Adrenal gland (tissue), 12 donors: ENCODE results near the gene ITIH1. TPM values are rescaled to one million over a fixed set of nuclear protein-coding genes. Genes with fewer than 3 reads are reported as not detected.

Experiments used
- DNase-seq, 7 donors: peaks; one replicate each; pipeline ENCODE4 v3.0.0-alpha.2; 2019 to 2020
- H3K27ac ChIP-seq, 5 donors: fragments of 200-600 bp; sonication (generic) in 4 of 5; 1 replicate in 3 of 5; 2 replicates in 2 of 5; pipeline versions ENCODE4 v1.5.1 to v1.8.0; 2016 to 2020; ENCODE audit warnings: mild to moderate bottlenecking in 1 of 5
- H3K27me3 ChIP-seq: fragments of 200-600 bp; 2 replicates; pipeline ENCODE4 v1.8.0; 2021
- H3K36me3 ChIP-seq, 2 donors: fragments of 200-600 bp; replicated peaks in 1 of 2; 1 replicate in 1 of 2; 2 replicates in 1 of 2; pipeline versions ENCODE4 v1.5.1 to v1.8.0; 2018 to 2022
- H3K4me1 ChIP-seq, 2 donors: fragments of 200-600 bp; replicated peaks in 1 of 2; 1 replicate in 1 of 2; 2 replicates in 1 of 2; pipeline versions ENCODE4 v1.5.1 to v1.8.0; 2018 to 2021
- H3K4me3 ChIP-seq, 4 donors: fragments of 200-600 bp; sonication (generic) in 3 of 4; one replicate each; pipeline ENCODE4 v1.5.1; 2016 to 2018
- H3K9me3 ChIP-seq, 3 donors: fragments of 200-600 bp; sonication (generic) in 1 of 3; replicated peaks in 1 of 3; 1 replicate in 2 of 3; 2 replicates in 1 of 3; pipeline versions ENCODE4 v1.5.1 to v1.8.0; 2016 to 2021
- POLR2A ChIP-seq, 2 donors: fragments of 450-650 bp; IDR thresholded peaks; one replicate each; pipeline ENCODE4 v1.6.1; 2017; ENCODE audit warnings: antibody characterized with exemption in 2 of 2, mild to moderate bottlenecking in 2 of 2, moderate library complexity in 1 of 2
- WGBS, 4 donors: extraction: QIAGEN DNeasy Blood & Tissue Kit in 2 of 4; methylation state at CpG; one replicate each; pipeline versions ENCODE4 v1.1.5 to v1.1.7; 2013 to 2017; 5-methylcytosine and 5-hydroxymethylcytosine counted together
- intact Hi-C, 2 donors: fragments of 100-400 bp; cut with DNase I; formaldehyde crosslinking; loops; one replicate each; pipeline versions ENCODE4 v1.14.1 to v1.15.0; 2022 to 2023
- polyA plus RNA-seq, 3 donors: library from polyadenylated mRNA; stranded (reverse); fragments of 200-250 nt in 2 of 3; fragments of 350-450 nt in 1 of 3; fragmentation: Illumina TruSeq in 1 of 3; extraction: RNeasy Lipid Tissue Mini Kit (QIAGEN cat#74804) in 1 of 3; gene quantifications; one replicate each; pipeline ENCODE4 v1.2.3, GENCODE V29; 2013 to 2014
- total RNA-seq, 9 donors: library from RNA; depleted of rRNA in 4 of 9; stranded (reverse); fragments of >200 nt in 4 of 9; fragments of 120-200 nt in 1 of 9; fragmentation: NEBNext Ultra II Directional in 1 of 9; extraction: Animal tissue kit (Norgen Biotek cat#: 25700) in 1 of 9; gene quantifications; one replicate each; pipeline versions ENCODE4 v1.1.0 to v1.2.4, GENCODE V29; 2013 to 2023
- TF ChIP-seq, protein P1 (sequence below), 6 experiments: fragments of 450-650 bp in 4 of 6; fragments of 200-600 bp in 2 of 6; sonication (generic) in 1 of 6; IDR thresholded peaks; 1 replicate in 5 of 6; 2 replicates in 1 of 6; pipeline versions ENCODE4 v1.5.1 to v1.8.0; 2016 to 2021; ENCODE audit warnings: antibody characterized with exemption in 6 of 6, mild to moderate bottlenecking in 2 of 6, moderate library complexity in 1 of 6
- donor health status: healthy with polysubstance abuse.
- donor health status: Bipolar disorder and iron deficiency.
- donor health status: DM: yes; HTN: yes; CAD: no.
- donor health status: DM: no; HTN: no; CAD: no.
- donor health status: DM: no; HTN: no; CAD: no.
- donor health status: DM: yes; HTN: yes; CAD: no.

ITIH1 gene
- total and polyA plus RNA-seq, 12 donors: 0.28 to 1.9 (median 0.50) TPM; not detected in 4

DNA sequence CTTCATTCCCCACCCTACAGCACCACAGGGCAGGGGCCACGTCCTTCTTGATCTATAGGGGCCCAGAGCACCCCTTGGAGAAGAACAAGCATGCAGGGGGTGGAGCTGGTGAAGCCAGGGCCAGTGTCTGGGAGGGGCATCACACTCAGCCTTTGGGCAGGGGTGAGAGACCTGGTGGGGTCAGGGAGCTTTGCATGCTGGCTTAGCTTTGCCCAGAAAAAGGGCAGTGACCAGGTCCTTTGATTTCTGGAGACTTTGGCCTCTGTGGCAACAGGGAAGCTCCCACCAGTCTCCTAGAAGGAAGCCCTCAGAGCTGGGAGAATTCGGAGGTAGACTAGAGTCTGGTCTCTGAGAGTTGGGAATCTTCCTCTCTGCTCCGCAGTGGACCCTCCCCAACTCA is 52.1 kb downstream of the ITIH1 start:
- H3K4me1 ChIP-seq: peaks cover 18 to 24% of the 10 kb centered on the region in 2 donors
- no peak overlapping the region for H3K4me3 ChIP-seq
- H3K27me3 ChIP-seq: no peaks in the 10 kb centered on the region
- TF ChIP-seq, protein P1, sequence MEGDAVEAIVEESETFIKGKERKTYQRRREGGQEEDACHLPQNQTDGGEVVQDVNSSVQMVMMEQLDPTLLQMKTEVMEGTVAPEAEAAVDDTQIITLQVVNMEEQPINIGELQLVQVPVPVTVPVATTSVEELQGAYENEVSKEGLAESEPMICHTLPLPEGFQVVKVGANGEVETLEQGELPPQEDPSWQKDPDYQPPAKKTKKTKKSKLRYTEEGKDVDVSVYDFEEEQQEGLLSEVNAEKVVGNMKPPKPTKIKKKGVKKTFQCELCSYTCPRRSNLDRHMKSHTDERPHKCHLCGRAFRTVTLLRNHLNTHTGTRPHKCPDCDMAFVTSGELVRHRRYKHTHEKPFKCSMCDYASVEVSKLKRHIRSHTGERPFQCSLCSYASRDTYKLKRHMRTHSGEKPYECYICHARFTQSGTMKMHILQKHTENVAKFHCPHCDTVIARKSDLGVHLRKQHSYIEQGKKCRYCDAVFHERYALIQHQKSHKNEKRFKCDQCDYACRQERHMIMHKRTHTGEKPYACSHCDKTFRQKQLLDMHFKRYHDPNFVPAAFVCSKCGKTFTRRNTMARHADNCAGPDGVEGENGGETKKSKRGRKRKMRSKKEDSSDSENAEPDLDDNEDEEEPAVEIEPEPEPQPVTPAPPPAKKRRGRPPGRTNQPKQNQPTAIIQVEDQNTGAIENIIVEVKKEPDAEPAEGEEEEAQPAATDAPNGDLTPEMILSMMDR (IDR thresholded peaks at IDR 0.05): no peak
- no peak for TF ChIP-seq POLR2A (IDR thresholded peaks at IDR 0.05)
- H3K27ac ChIP-seq: no peak overlapping the region
- no peaks in the 10 kb centered on the region for H3K9me3 ChIP-seq
- H3K36me3 ChIP-seq: no peaks in the 10 kb centered on the region
- 60 to 94% (median 88%) methylated on average over 1 to 3 of the region's 3 CpGs for whole genome bisulfite sequencing, 4 donors
- no peak for DNase-seq
- intact Hi-C loops: no loop called here

DNA sequence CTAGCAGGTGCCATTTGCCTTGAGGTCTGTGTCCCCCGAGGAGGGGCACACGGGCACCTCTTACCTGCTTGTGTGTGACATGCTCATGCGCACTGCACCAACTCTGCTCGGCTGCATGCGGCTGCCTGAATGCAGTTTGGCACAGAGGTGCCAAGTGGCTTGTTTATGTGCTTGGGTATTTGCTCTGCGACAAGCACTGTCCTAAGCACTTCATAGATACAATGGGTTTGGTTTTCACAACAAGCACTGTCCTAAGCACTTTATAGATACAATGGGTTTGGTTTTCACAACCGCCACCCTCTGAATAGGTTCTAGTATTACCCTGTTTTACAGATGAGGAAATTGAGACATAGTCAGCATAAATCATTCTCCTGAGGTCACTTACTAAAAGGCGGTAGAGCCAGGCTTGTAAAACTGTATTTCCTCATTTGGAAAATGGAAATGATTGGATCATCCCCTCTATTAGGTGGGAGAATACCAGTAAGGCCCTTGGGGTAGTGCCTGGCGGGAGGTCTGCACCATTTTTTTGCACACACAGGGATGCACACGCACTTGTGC is 52.6 kb downstream of the ITIH1 start:
- peaks cover 18 to 24% of the 10 kb centered on the region in 2 donors for H3K4me1 ChIP-seq
- no peaks in the 10 kb centered on the region for H3K27me3 ChIP-seq
- intact Hi-C loops: no loop called here
- H3K36me3 ChIP-seq: no peaks in the 10 kb centered on the region
- TF ChIP-seq, protein P1 (IDR thresholded peaks at IDR 0.05): no peak
- TF ChIP-seq POLR2A (IDR thresholded peaks at IDR 0.05): no peak
- no peaks in the 10 kb centered on the region for H3K9me3 ChIP-seq
- DNase-seq: no peak
- H3K4me3 ChIP-seq: no peak overlapping the region
- H3K27ac ChIP-seq: peak overlapping the region in 1 of 5 donors; percentile 89
- whole genome bisulfite sequencing, 4 donors: 91 to 93% (median 92%) methylated on average over 6 to 10 of the region's 10 CpGs

DNA sequence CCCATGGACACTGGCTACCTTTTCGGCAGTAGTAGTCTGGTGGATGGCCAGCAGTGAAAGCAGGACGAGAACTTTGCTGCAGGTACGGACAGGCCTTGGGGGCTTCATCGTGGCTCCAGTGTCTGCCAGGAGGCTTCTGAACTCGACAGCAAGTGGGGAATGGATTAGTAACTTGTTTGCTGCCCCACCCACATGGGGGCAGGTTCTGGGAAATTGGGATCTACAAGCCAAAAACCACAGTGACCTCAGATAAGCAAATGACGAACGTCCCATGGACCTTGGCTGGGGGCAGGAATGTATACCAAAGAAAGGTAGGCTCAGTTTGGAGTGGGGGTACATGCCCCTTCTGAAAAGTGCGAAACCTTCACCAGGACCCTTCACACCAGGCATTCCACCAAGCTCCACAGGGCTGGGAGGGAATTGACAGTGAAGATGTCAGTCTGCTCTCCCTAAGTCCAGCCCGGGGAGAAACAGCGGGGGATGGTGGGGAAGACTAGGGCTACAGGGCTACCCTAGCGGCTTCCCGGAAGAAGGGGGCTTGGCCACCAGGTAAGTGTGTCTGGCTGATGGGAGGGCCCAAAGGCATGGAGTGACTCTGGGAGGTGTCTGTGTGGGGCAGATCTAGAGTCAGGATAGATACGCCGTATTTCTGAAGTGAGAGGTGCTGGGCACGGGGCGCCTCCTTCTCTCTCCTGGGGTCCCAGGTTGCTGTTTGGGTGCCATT is 53.3 kb downstream of the ITIH1 start, which contains the start of gene ITIH4:
TSS of gene ITIH4 (minus strand) at position 138 of the 724 bp plus-strand sequence. CDS start at position 108, 30 bp downstream.
- Histone ChIP-seq H3K36me3 (no peaks in the 10 kb centered on the region), H3K4me3 (no peak within 1 kb of the TSS), H3K27ac (peak within 1 kb of the TSS in 3 of 5 donors; percentile 33 to 89 (median 77)), H3K27me3 (no peaks in the 10 kb centered on the region), H3K9me3 (no peaks in the 10 kb centered on the region), H3K4me1 (peaks cover 18 to 24% of the 10 kb centered on the region in 2 donors)
- peak in 6 of 7 donors; percentile 27 to 82 (median 63) for DNase-seq
- TF ChIP-seq POLR2A (IDR thresholded peaks at IDR 0.05): no peak
- TF ChIP-seq, protein P1 (IDR thresholded peaks at IDR 0.05): no peak
- intact Hi-C loops: no loop called here
- WGBS, 4 donors: 65 to 81% (median 73%) methylated on average over 10 to 16 of the region's 16 CpGs

DNA sequence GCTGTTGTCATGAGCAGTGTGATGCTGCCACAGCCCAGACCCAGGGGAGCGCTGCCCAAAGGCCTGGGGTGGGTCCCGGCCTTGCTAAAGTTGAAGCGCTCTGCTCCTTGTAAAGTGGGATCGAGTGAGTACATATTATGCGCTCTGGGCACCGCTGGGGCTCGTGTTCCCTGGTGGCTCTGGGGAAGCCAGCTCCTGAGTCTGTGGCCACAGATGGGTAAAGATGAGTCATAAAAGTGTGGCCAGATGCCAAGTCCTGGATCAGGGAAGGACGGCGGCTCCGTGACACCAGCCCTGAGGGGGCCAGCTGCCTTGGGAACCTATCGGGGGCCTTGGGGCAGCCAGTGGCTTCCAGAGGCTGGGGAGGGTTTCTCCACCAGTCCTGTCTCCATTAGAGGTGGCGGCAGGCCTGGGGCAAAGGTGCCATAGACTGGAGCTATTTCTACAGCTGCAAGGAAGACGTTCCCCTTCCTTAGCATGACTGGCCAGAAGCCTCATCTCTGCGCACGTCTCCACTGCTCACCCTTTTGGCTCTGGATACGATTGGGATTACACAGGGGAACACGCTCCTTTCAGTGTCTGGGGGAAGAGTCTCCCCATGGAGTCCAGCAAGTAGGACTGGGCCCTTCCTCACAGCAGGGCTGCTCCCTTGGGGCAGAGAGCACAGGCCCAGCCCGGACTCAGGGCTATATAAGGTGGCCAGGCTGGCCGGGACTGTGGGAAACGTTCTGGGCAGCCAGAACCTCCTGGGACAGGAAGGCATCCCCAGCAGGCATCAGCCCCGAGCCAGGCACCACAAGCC is 54.3 kb downstream of the ITIH1 start:
- peak in 1 of 2 donors; percentile 5 for TF ChIP-seq POLR2A (IDR thresholded peaks at IDR 0.05)
- TF ChIP-seq, protein P1 (IDR thresholded peaks at IDR 0.05): no peak
- Histone ChIP-seq H3K27ac (peak overlapping the region in 4 of 5 donors; percentile 33 to 89 (median 61)), H3K9me3 (no peaks in the 10 kb centered on the region), H3K36me3 (no peaks in the 10 kb centered on the region), H3K4me1 (peaks cover 18 to 24% of the 10 kb centered on the region in 2 donors), H3K27me3 (no peaks in the 10 kb centered on the region), H3K4me3 (no peak overlapping the region)
- intact Hi-C loops: no loop called here
- 36 to 46% (median 41%) methylated on average over 9 to 21 of the region's 21 CpGs for WGBS, 4 donors
- peak; percentile 88 to 96 (median 94) for DNase-seq
